HG03066 (cell line): ENCODE results near the gene PRRG3.

ENCODE experiments used
- ATAC-seq: cut with Tn5 transposase; IDR thresholded peaks from one replicate; pipeline ENCODE4 v1.9.1; 2021; ENCODE audit warnings: low read depth; ENCODE audit not compliant: unreplicated experiment

The PRRG3 gene

DNA sequence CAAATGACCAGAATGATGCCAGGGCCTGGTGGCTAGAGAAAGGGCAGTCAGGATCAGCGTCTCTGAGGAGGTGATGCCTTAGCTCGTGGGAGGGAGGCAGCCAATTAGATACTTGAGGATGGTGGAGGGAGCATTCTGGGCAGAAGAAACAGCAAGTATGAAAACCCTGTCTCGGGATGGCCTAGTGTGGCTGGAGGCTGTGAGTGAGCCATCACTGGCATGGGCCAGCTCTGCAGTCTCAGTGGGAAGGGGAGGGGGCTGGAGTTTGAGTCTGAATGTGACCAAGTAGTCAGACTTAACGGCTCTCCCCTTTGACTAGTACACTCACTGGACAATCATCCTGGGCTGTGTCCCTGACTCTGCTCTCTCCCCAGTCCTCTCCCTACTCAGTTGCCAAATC is 46.3 kb downstream of the PRRG3 start:
- ATAC-seq, result no peak

DNA sequence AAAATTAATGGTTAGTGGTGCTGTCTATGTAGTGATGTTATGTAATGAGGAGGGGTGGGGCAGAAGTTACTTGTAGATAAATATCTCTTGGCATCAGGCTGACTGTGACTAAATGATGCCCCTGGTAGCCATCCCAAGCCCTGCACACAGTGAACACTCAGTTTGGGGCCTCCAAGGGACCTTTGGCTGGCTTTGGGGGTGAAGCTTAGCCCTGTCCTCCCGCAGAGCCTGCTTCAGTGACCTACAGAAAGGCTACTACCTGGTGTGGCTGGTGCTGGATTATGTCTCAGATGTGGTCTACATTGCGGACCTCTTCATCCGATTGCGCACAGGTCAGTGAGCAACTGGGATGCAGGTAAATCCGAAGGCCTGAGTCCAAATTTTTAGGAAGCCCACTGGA is 47.1 kb downstream of the PRRG3 start:
- ATAC-seq, result no peak

DNA sequence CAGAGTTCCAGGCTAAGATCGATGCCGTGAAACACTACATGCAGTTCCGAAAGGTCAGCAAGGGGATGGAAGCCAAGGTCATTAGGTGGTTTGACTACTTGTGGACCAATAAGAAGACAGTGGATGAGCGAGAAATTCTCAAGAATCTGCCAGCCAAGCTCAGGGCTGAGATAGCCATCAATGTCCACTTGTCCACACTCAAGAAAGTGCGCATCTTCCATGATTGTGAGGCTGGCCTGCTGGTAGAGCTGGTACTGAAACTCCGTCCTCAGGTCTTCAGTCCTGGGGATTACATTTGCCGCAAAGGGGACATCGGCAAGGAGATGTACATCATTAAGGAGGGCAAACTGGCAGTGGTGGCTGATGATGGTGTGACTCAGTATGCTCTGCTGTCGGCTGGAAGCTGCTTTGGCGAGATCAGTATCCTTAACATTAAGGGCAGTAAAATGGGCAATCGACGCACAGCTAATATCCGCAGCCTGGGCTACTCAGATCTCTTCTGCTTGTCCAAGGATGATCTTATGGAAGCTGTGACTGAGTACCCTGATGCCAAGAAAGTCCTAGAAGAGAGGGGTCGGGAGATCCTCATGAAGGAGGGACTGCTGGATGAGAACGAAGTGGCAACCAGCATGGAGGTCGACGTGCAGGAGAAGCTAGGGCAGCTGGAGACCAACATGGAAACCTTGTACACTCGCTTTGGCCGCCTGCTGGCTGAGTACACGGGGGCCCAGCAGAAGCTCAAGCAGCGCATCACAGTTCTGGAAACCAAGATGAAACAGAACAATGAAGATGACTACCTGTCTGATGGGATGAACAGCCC is 48.6 kb downstream of the PRRG3 start:
- no peak for ATAC-seq

DNA sequence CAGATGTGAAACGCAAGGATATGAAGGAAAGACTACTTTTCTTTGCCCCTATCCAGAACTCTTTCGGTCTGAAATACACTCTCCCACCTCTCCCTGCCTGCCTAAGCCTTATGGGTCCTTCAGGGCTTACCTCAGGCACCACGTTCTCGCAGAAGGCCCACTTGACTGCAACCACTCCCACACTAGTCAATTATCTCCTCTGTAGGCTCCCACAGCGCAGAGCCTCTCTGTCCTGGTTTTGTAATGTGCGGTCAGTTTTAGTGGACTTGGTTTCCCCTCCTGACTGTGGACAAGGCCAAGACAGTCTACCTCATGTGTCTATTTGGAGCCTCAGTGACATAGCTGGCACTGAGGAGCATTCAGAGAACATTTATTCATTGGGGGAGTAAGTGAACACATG is 50.4 kb downstream of the PRRG3 start:
- ATAC-seq, result no peak

DNA sequence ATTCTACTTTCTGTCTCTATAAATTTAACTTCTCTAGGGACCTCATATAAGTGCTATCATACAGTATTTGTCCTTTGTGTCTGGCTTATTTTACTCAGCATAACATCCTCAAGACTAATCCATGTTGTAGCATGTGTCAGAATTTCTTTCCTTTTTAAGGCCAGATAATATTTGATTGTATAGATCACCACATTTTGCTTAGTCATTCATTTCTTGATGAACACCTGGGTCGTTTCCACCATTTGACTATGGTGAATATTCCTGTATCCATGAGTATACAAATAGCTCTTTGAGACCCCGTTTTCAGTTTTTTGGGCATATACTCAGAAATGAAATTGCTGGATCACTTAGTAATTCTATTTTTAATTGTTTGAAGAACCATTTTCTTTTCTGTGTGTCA is 51.2 kb downstream of the PRRG3 start:
- ATAC-seq, result no peak

DNA sequence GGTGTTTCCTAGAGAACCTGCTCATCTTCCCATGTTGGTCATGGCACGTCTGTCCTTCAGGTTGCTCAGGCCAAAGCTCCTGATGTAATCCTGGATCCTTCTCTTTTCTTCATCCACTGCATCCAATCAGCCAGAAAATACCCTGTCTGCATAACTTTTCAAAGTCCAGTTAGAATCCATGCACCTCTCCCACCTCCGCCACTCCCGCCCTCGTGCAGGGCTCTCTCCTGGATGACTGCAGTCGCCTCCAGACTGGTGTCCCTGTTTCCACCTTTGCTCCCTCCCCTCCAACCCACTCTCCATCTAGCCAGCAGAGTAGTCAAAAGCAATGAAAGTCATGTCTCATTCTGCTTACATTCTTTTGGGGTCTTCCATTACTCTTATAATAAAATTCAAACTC is 55.3 kb downstream of the PRRG3 start:
- no peak for ATAC-seq

DNA sequence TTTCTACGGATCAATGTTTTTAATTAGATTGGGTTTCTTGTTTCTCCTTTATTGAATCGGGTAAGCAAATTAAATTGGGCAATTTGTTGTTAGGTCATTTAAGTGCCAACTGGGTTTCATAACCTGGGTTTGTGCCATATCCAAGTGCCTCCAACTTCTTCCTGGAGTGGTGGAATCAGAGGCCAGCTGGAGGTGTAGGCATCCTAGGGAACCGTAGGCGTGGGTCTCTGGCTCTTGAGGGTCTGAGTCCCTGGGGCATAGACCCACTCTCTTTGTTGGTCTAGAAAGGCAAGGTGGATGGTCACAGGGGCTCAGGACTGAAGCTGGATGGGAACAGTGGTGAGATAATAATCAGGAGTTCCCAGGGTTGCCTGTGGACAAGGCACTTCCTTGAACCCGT is 57.6 kb downstream of the PRRG3 start:
- ATAC-seq, result no peak

DNA sequence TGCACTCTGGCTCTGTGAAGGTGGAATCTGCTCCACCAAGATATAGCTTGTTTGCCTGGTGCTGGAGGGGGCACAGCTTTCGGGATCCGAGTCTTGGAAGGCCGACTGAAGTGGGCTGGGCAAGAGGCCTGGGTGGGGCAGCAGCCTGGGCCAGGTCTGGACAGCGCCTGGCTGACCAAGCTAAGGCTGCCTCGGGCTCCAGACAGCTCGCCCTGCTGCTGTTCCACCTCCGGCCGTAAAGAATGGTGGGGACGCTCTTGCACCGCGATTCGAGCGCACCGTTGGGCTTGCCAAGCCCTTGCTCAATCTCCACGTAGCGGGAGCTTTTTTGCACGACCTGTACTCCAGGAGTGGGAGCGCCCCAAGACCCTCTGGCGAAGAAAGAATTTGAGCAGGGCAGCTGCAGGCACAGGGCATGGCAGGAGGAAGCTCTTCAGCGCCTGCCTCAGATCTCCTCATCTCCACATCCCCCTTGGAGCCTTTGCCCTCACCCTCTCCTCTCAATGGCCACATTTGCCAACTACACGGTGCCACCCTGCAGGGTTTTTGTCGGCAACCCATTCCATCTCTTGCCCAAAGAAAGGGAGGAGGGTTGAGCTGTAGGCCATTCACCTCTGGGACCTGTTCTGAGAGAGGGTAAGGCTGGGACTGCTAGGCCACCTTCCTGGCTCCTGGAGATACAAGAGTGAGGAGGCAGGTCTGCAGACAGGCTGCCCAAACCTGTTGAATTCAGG is 58.2 kb downstream of the PRRG3 start:
- no peak for ATAC-seq

DNA sequence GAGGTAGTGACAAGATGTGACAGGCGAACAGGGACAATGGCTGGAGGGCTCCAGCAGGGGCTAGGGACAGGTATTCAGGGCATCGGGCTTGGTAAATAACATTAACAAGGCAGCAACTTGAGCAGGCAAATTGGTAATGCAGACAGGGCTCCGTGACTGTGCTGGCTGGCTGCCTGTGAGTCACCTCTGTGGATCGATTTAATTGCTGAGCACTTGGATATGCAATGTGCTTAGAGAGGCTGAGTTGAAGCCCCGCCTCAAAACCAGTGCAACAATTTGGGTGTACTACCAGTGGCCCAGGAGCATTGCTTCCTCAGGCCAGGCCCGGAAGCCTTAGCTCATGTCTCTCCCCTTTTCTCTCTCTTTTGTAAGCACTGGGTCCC is 58.8 kb downstream of the PRRG3 start:
- ATAC-seq, result no peak

DNA sequence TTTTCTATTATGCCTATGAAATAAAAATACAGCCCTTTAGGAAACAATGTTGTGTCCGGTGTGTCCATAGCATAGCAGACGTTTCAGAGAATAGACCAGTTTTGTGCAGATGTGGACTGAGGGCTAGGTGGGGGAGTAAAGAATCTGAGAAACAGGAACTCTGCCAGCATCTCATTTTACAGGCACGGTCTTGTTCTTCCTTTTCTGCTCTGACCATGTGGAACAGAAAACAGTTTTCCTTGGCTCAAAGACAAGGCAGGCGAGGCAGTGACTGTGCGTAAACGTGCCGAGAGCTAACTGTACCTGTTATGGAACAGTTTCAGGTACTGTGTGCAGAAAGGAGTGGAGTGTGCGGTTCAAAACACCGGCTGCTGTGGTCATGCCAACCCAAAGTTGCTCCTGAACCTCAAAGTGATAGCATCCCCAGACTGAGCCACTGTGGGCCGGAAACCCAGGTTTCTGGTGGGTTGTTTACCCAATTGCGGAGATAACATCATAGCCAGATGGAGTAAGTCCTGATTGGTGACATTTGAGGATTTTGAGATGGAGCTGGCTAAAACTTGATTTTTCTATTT is 59.5 kb downstream of the PRRG3 start:
- no peak for ATAC-seq
